ENCODE measurements around the gene FAM216A.
"Not testable (repeated sequence)": the region's sequence is repeated elsewhere in the genome, so short reads cannot be mapped to it uniquely, and the experiment has no call there.

The FAM216A gene

GRCh38 chr12:110468214-110469048, at the start of gene FAM216A, which contains the start of gene GPN3:
Gene FAM216A, plus strand, starts transcription at chr12:110468845. Its CDS starts 31 bp downstream, at chr12:110468876.
Gene GPN3, minus strand, starts transcription at chr12:110468257. Its CDS starts 54 bp downstream, at chr12:110468203.
- Histone ChIP-seq H3K79me2 (ENCODE audit: control insufficient read depth, low read length) (peaks cover 79% of the 10 kb centered on the region), H3F3A (ENCODE audit: control insufficient read depth, insufficient read depth) (no peaks in the 10 kb centered on the region), H3K27ac (ENCODE audit: low read depth, low read length) (peak within 1 kb of the TSS; percentile 89), H3K9me3 (ENCODE audit: control insufficient read depth, insufficient read depth, low read length) (no peaks in the 10 kb centered on the region), H3K4me2 (ENCODE audit: low read length) (peak within 1 kb of the TSS; percentile 88), H3K9me2 (replicated peaks; ENCODE audit: control insufficient read depth, low read length) (no peaks in the 10 kb centered on the region), H3K4me1 (ENCODE audit: control insufficient read depth, low read length) (peaks cover 32% of the 10 kb centered on the region), H4K20me1 (ENCODE audit: control insufficient read depth, insufficient read depth, low read depth, low read length) (no peaks in the 10 kb centered on the region), H3K27me3 (ENCODE audit: control insufficient read depth, low read length) (no peaks in the 10 kb centered on the region), H3K4me3 (ENCODE audit: low read length) (peak within 1 kb of the TSS; percentile 78), H3K36me3 (ENCODE audit: control insufficient read depth, low read length) (peaks cover 49% of the 10 kb centered on the region)
- TF ChIP-seq EZH2phosphoT487 (IDR thresholded peaks at IDR 0.05; ENCODE audit: borderline replicate concordance, low read length) = no peak
- TF ChIP-seq CTCF (IDR thresholded peaks at IDR 0.05; ENCODE audit: low read depth, low read length, poor library complexity, severe bottlenecking) = no peak

DNA sequence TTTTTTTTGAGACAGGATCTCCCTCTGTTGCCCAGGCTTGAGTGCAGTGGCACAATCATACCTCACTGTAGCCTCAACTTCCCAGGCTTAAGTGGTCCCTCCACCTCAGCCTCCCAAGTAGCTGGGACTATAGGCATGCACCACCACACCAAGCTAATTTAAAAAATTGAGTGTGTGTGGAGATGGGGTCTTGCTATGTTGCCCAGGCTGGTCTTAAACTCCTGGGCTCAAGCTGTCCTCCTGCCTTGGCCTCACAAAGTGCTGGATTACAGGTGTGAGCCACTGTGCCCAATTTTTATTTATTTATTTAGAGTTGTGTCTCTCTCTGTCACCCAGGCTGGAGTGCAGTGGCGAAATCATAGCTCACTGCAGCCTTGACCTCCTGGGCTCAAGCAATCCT, 48.0 kb upstream of the FAM216A start:
- H3K4me2 ChIP-seq (ENCODE audit: low read length); H3F3A ChIP-seq (ENCODE audit: control insufficient read depth, insufficient read depth); H3K36me3 ChIP-seq (ENCODE audit: control insufficient read depth, low read length); H3K27ac ChIP-seq (ENCODE audit: low read depth, low read length); H3K4me3 ChIP-seq (ENCODE audit: low read length); H3K9me2 ChIP-seq (replicated peaks; ENCODE audit: control insufficient read depth, low read length); H4K20me1 ChIP-seq (ENCODE audit: control insufficient read depth, insufficient read depth, low read depth, low read length); H3K79me2 ChIP-seq (ENCODE audit: control insufficient read depth, low read length); H3K9me3 ChIP-seq (ENCODE audit: control insufficient read depth, insufficient read depth, low read length): not testable (repeated sequence)
- Histone ChIP-seq H3K27me3 (ENCODE audit: control insufficient read depth, low read length) (peaks cover 12% of the 10 kb centered on the region), H3K4me1 (ENCODE audit: control insufficient read depth, low read length) (peaks cover 26% of the 10 kb centered on the region)

DNA sequence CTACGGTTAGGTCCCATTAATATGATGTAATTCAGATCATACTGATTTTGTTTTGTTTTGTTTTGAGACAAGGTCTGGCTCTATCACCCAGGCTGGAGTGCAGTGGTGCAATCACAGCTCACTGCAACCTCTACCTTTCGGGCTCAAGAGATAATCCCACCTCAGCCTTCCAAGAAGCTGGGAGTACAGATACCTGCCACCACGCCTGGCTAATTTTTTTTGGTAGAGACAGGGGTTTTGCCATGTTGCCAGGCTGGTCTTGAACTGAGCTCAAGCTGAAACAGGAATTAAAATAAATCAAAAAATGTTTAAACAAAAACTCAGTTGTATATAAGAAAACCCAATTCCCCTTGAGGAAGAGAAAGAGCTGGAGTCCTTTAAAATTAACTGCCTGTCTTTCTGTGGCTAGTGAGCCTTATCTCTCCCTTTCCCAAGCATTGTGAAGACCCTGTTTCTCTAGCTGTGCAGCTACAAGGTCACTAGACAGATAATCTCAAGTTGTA, 47.4 kb upstream of the FAM216A start:
- no peaks in the 10 kb centered on the region for H3K9me3 ChIP-seq (ENCODE audit: control insufficient read depth, insufficient read depth, low read length)
- no peaks in the 10 kb centered on the region for H4K20me1 ChIP-seq (ENCODE audit: control insufficient read depth, insufficient read depth, low read depth, low read length)
- no peak overlapping the region for H3K27ac ChIP-seq (ENCODE audit: low read depth, low read length)
- H3K36me3 ChIP-seq (ENCODE audit: control insufficient read depth, low read length) = no peaks in the 10 kb centered on the region
- H3F3A ChIP-seq (ENCODE audit: control insufficient read depth, insufficient read depth) = peaks cover 3% of the 10 kb centered on the region
- H3K9me2 ChIP-seq (replicated peaks; ENCODE audit: control insufficient read depth, low read length) = no peaks in the 10 kb centered on the region
- H3K4me3 ChIP-seq (ENCODE audit: low read length) = no peak overlapping the region
- H3K27me3 ChIP-seq (ENCODE audit: control insufficient read depth, low read length) = peaks cover 12% of the 10 kb centered on the region
- no peak overlapping the region for H3K4me2 ChIP-seq (ENCODE audit: low read length)
- no peak for TF ChIP-seq CTCF (IDR thresholded peaks at IDR 0.05; ENCODE audit: low read depth, low read length, poor library complexity, severe bottlenecking)
- TF ChIP-seq EZH2phosphoT487 (IDR thresholded peaks at IDR 0.05; ENCODE audit: borderline replicate concordance, low read length) = no peak
- no peaks in the 10 kb centered on the region for H3K79me2 ChIP-seq (ENCODE audit: control insufficient read depth, low read length)
- H3K4me1 ChIP-seq (ENCODE audit: control insufficient read depth, low read length) = peaks cover 26% of the 10 kb centered on the region

DNA sequence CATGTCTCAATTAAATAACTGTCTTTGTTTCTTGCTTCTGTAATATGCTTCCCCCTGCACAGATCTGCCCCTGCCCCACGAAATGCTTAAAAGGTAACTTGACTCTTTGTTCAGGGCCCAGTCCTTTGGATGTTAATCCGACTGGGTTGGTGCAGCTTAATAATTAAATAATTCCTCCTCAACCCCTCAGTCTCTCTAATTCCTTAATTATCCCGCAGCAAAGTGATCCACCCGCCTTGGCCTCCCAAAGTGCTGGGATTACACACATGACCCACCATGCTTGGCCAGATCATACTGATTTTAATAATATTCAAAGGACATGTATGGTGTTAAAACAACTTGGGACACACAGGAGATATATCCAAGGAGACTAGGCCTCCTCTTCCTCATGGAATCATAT, 46.9 kb upstream of the FAM216A start:
- Histone ChIP-seq H3K4me3 (ENCODE audit: low read length) (no peak overlapping the region), H3K27me3 (ENCODE audit: control insufficient read depth, low read length) (peaks cover 12% of the 10 kb centered on the region), H3F3A (ENCODE audit: control insufficient read depth, insufficient read depth) (peaks cover 3% of the 10 kb centered on the region), H3K79me2 (ENCODE audit: control insufficient read depth, low read length) (no peaks in the 10 kb centered on the region), H3K4me1 (ENCODE audit: control insufficient read depth, low read length) (peaks cover 22% of the 10 kb centered on the region), H3K4me2 (ENCODE audit: low read length) (no peak overlapping the region), H3K9me2 (replicated peaks; ENCODE audit: control insufficient read depth, low read length) (no peaks in the 10 kb centered on the region), H3K27ac (ENCODE audit: low read depth, low read length) (no peak overlapping the region), H3K9me3 (ENCODE audit: control insufficient read depth, insufficient read depth, low read length) (no peaks in the 10 kb centered on the region), H4K20me1 (ENCODE audit: control insufficient read depth, insufficient read depth, low read depth, low read length) (no peaks in the 10 kb centered on the region), H3K36me3 (ENCODE audit: control insufficient read depth, low read length) (no peaks in the 10 kb centered on the region)
- no peak for TF ChIP-seq CTCF (IDR thresholded peaks at IDR 0.05; ENCODE audit: low read depth, low read length, poor library complexity, severe bottlenecking)
